ENCODE measurements around the gene GPBAR1. TPM values are rescaled to one million over a fixed set of nuclear protein-coding genes. Genes with fewer than 3 reads are reported as not detected.

GPBAR1 gene, protein sequence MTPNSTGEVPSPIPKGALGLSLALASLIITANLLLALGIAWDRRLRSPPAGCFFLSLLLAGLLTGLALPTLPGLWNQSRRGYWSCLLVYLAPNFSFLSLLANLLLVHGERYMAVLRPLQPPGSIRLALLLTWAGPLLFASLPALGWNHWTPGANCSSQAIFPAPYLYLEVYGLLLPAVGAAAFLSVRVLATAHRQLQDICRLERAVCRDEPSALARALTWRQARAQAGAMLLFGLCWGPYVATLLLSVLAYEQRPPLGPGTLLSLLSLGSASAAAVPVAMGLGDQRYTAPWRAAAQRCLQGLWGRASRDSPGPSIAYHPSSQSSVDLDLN
- total RNA-seq, result 0.47 TPM in 1 of 2 replicates, not detected in the other

DNA sequence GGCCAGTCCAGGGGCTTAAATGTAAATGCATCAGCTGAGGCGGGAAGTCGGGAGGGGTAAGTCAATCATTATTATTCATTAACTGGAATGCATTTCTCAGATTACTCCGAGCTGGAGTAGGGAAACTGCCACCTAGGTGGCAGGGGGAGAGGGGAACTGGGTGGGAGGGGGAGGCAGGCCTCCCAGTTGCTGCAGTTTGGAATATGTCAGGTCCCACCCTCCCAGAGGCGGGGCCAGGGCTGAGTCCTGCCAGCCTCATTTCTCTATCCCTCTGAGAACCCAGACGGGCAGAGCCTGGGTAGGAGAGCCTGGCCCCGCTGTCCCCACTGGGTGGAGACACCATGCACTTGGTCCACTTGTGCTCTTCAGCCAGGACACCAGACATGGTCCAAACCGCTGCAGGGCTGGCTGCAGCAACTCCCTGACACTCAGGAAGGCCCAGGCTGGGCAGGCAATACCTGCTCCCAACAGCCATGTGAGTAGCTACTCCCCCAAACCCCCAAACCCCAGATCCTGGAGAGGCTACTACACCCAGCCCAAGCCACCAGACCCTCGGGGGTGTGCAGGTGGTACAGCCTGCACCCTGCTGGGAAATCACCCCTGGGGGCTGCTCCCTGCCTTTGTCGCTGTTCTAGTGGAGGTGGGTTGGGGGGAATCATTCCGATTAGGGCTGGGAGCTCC, at the start of gene GPBAR1:
TSS of gene GPBAR1 (plus strand) at position 274 of the 681 bp plus-strand sequence. CDS start 1,710 bp downstream, outside the sequence.

DNA sequence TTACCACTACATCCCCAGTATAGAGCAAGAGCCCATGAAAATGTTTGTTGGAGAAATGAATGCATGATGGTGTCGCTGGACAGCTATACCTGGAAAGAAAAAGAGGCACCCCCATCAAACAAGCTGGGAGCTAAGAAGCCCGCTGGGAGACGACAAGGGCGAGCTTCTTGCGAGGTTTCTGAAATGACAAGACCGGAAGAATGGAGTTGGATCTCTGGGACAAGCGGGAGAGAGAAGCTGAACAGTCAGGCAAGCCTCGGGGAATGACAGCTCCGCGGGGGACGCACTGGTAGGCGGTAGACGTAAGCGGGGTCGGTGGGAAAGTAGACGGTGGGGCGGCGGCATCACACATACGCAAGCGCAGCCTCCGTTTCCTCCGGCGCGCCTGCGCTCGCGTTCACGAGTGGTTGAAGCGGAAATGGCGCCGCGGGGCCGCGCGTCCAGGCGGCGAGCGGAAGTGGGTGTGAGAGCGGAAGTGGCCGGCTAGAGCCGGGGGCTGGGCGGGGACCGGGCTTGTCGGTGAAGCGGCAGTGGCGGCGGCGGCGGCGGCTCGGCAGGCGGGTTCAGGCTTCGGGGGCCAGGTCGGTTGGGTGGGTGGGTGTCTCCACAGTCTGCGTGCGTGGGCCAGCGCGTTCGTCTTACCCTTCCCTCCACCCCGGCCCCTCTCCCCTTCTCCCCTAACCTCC, 44.0 kb upstream of the GPBAR1 start, which contains the start of gene ARPC2:
TSS of gene ARPC2 (plus strand) at position 516 of the 686 bp plus-strand sequence. CDS start 282 bp downstream, outside the sequence.

DNA sequence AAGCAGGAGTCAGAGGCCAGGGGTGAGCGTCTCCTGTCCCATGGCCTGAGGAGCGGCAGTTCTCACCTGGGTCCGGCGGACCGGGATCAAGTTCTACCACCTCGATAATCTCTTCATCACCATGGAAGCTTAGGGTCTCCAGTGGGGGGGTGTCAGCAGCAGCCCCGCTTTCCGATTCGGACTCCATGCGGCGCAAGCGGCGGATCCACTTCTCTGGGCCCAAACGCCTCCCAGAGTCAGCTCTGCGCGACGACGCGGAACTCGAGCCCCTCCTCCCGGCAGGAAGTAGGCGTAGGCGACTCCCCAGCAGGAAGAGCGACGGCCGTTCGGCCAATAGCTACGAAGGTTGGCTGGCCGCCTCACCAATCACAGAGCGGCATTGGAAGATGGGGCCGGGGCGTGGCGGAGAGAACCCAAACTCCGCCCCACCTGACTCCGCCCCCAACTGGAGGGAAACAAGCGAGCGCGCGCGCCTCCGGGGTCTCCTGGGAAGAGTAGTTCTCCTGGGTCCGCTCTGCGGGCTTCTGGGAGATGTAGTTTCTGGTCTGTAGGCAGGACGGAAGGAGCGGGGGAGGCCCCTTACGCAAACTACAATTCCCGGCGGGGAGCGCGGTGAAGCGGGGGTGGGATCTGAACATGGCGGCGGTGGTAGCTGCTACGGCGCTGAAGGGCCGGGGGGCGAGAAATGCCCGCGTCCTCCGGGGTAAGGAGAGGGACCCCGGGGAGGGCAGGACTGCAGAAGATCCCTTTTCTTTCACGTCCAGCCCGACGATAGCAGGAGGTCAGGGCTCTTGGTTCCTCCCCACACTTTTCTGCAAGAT, 9.3 kb downstream of the GPBAR1 start, which contains the start of the genes AAMP and PNKD:
TSS of gene AAMP (minus strand) at position 238 of the 821 bp plus-strand sequence. CDS start at position 187, 51 bp downstream.
TSS of gene PNKD (plus strand) at position 620 of the 821 bp plus-strand sequence. CDS start at position 637, 17 bp downstream.

DNA sequence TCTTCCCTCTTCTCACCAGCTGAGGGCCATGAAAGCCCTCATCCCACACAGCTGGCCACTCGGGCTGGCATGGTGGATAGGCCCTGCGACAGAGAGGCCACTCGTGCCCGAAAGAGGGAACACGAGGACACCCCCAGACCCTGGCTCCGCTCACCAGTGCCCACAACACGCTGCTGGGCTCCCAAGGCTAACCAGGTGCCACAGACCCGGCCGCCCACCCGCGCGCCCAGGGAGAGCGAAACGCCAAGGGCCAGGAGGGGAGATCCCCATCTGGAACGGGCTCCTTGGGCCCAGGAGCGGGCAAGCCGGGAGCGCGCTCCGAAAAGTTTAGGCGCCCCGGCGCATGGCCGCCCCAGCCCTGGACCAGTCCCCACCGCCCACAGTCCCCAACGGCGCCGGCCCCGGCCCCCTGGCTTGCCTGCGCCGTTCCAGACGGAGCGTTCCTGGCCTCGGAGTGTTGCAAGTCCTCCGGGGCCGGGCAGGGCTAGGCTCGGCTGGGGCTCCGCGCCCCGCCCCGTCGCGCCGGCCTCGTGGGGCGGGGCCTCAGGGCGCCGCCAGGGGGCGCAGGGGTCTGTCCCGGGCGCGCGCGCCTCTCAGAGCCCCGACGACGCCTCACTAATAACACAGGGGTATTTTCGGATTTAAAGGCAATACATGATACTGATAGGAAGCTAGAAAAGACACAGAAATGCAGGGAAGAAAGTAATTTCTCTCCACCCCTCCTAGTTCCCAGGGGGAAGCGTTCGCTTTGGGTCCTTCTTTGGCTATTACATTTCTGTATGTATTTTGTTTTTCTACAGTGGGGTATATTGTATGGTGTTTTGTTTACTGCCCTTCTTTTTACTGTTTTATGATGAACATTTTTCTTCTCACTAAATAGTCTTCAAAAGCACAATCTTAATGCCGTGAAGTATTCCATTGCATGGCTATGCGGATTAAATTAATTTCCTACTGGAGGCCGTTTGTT, 31.5 kb downstream of the GPBAR1 start, which contains the start of gene TMBIM1:
TSS of gene TMBIM1 (minus strand) at position 456 of the 967 bp plus-strand sequence. CDS start 10,362 bp downstream, outside the sequence.

Other genes with a start within 250 kb of the GPBAR1 start
- not detected in 2 replicates for gene RUFY4, start 191.8 kb upstream of the GPBAR1 start, total RNA-seq
- gene CXCR2, start 135.0 kb upstream of the GPBAR1 start, total RNA-seq, result not detected in 2 replicates
- gene CXCR1, start 94.1 kb upstream of the GPBAR1 start, total RNA-seq, result not detected in 2 replicates
- 230 and 471 TPM in 2 replicates for gene ARPC2, start 43.8 kb upstream of the GPBAR1 start, total RNA-seq
- 87.8 and 112 TPM in 2 replicates for gene AAMP, start 9.1 kb downstream of the GPBAR1 start, total RNA-seq
- gene PNKD, start 9.5 kb downstream of the GPBAR1 start, total RNA-seq, result 45.0 and 64.1 TPM in 2 replicates
- gene TMBIM1, start 31.5 kb downstream of the GPBAR1 start, total RNA-seq, result 121 and 180 TPM in 2 replicates
- gene CATIP, start 95.8 kb downstream of the GPBAR1 start, total RNA-seq, result not detected in 2 replicates
- 0.26 and 0.35 TPM in 2 replicates for gene SLC11A1, start 121.3 kb downstream of the GPBAR1 start, total RNA-seq
- 69.6 and 90.4 TPM in 2 replicates for gene CTDSP1, start 138.9 kb downstream of the GPBAR1 start, total RNA-seq
- not detected in 2 replicates for gene VIL1, start 158.1 kb downstream of the GPBAR1 start, total RNA-seq